Measurements from ENCODE around the gene TARS2.
A peak's percentile ranks its signal among the peaks of the same experiment; 100 is the strongest.

Gene TARS2

DNA sequence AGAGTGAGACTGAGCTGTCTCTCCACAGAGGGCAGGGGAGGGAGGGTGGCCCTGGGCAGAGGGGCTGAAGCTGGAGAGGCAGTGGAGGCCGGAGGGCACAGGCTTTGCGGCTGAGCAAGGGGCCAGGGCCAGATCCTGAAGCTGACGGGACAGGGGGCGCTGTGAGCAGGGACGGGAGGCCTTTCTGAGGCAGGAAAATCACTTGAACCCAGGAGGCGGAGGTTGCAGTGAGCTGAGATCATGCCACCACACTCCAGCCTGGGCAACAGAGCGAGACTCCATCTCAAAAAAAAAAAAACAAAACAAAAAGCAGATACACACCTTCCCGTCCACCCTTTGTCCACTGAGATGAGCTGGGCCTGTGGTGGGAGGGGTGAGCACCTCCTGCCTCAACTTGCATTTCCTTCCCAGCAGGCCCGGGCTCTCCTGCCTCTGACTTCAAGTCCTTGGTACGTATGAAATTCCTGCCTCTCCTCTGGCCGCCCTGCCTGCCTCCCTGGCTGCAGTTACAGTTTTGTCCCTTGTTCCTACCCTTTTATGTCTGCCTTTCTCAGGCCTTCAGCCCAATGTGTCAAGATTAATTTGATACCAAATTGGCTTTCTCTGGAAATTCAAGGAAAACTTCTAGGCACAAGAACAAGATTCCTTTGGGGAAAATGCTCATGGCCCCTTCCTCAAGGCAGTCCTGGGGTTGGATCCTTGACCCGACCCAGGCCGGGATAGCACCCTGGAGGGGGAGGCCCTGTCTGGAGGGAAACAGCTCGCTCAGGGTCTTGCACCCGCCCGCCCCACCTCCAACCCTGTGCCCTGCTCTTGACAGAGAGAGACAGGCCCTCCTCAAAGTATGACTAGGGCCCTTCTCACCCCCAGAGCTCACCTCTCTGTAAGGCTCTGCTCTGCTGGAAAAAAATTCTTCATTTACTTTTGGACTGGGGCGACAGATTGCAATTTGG is 50.8 kb downstream of the TARS2 start:
- CTCF ChIA-PET: interaction anchor here (0.6 kb wide), 3 partner anchors 19 to 66 kb away, joined by 3 to 4 read pairs (median 3); no protein-coding TSS in a partner anchor
- TF ChIP-seq, protein P1, sequence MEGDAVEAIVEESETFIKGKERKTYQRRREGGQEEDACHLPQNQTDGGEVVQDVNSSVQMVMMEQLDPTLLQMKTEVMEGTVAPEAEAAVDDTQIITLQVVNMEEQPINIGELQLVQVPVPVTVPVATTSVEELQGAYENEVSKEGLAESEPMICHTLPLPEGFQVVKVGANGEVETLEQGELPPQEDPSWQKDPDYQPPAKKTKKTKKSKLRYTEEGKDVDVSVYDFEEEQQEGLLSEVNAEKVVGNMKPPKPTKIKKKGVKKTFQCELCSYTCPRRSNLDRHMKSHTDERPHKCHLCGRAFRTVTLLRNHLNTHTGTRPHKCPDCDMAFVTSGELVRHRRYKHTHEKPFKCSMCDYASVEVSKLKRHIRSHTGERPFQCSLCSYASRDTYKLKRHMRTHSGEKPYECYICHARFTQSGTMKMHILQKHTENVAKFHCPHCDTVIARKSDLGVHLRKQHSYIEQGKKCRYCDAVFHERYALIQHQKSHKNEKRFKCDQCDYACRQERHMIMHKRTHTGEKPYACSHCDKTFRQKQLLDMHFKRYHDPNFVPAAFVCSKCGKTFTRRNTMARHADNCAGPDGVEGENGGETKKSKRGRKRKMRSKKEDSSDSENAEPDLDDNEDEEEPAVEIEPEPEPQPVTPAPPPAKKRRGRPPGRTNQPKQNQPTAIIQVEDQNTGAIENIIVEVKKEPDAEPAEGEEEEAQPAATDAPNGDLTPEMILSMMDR (conservative IDR thresholded peaks at IDR 0.05; ENCODE audit: low read depth): no peak
- peak overlapping the region; percentile 93 for H3K27ac ChIP-seq
- POLR2A ChIA-PET (ENCODE audit: low non-redundant PET): interaction anchor here (0.6 kb wide), 1 partner anchor 458 kb away, joined by 6 read pairs; no protein-coding TSS in a partner anchor
- peak; percentile 89 for DNase-seq (ENCODE audit: low spot score)

DNA sequence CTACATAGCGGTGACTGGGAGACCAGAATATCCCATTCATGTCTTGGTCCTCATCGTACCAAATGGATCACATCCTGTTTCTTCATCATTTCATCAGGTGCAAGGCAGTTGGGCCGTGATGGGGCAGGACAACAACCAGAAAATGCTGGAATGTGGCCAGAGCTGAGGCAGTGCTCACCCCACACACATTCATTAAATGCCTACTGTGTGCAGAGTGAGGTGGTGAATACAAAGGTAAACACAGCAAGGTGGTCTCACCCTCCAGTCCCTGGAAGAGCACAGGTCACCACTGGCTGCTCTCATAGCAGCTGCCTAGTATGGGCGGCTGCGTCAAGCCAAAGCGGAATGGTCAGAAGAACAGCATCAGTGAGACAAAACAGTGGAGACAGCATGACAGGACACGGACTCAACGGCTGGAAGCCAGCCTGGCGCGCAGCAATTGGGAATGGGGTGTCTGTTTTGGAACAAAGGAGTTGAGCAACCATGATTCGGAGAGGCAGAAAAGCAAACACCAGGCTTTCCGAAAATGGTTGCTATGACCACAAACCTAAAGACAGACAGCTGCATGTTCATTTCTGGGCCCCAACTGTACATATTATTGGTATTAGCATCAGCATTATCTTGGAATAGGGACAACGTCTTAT is 56.4 kb downstream of the TARS2 start:
- CTCF ChIA-PET: interaction anchor here (1.6 kb wide), 1 partner anchor 11 kb away, joined by 8 read pairs; no protein-coding TSS in a partner anchor
- no peak for DNase-seq (ENCODE audit: low spot score)
- peak overlapping the region; percentile 79 for H3K27ac ChIP-seq
- POLR2A ChIA-PET (ENCODE audit: low non-redundant PET): no interaction called here
- TF ChIP-seq, protein P1 (conservative IDR thresholded peaks at IDR 0.05; ENCODE audit: low read depth): no peak

DNA sequence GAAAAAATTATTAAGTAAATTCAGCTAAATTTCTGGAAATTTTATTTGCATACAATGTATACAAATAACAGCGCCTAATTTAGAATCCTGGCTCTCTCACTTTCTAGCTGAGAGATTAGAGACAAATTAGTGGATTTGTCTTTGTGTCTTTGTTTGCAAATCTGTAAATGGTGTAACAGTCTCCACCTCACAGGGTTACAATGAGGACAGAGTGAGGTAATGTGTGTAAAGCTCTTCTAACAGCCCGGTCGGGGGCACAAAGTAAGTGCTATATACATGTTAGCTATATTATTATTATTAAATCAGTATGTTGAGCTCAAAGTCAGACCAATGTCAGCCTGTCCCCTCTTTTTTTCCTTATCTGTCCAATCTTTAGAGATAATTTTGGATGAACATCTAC is 57.0 kb downstream of the TARS2 start:
- DNase-seq (ENCODE audit: low spot score): no peak
- CTCF ChIA-PET: no interaction called here
- POLR2A ChIA-PET (ENCODE audit: low non-redundant PET): no interaction called here
- TF ChIP-seq, protein P1 (conservative IDR thresholded peaks at IDR 0.05; ENCODE audit: low read depth): no peak
- peak overlapping the region; percentile 34 for H3K27ac ChIP-seq

DNA sequence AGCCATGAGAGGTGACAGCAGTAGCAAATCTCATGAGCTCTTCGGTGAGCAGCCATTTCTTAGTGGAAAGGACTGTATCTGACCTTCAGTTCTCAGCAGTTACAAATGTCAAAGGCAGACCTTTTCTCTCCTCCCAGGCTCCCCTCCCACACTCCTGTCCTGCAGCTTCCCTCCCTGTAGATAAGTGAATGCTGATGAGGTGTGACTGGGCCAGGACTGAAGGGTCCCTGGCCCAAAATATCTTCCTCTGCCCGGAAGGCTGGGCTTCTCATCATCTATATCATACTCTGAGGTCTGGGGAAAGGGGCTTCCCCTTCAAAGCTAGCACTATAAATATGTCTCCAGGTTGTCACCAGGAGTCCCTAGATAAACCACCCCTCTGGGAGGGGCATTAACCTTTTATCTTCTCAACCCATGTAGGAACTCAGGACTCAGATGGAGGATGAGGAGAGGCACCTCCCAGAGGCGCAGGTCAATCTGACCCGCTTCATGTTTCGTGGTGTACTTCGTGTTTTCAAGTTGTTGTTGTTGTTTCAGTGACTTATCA is 58.3 kb downstream of the TARS2 start:
- no peak for DNase-seq (ENCODE audit: low spot score)
- TF ChIP-seq, protein P1 (conservative IDR thresholded peaks at IDR 0.05; ENCODE audit: low read depth): no peak
- ChIA-PET CTCF (interaction anchor here (0.6 to 0.8 kb wide), 2 partner anchors 12 to 63 kb away, joined by 3 to 4 read pairs; no protein-coding TSS in a partner anchor), POLR2A (ENCODE audit: low non-redundant PET) (no interaction called here)
- H3K27ac ChIP-seq: no peak overlapping the region

DNA sequence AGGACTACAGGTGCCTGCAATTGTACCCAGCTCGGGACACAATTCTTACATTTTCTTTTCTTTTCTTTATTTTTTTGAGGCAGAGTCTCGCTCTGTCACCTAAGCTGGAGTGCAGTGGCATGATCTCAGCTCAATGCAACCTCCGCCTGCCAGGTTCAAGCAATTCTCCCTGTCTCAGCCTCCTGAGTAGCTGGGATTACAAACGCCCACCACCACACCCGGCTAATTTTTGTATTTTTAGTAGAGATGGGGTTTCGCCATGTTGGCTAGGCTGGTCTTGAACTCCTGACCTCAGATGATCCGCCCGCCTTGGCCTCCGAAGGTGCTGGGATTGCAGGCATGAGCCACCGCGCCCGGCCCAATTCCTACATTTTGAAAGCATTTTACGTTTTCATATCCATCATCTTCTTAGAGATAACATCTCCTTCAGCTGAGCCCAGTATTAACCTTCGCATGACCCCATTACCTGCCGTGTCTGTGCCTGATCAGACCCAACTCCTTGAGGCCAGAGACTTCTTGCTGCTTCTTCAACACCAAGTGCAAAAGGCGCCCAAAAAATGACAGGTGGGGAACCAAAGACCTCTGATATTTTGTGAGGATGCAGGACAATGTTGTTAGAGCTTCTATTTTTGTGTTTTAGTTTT is 59.2 kb downstream of the TARS2 start:
- peak overlapping the region; percentile 23 for H3K27ac ChIP-seq
- TF ChIP-seq, protein P1 (conservative IDR thresholded peaks at IDR 0.05; ENCODE audit: low read depth): no peak
- DNase-seq (ENCODE audit: low spot score): no peak
- ChIA-PET CTCF (interaction anchor here (0.7 to 0.8 kb wide), 4 partner anchors 13 to 440 kb away, joined by 3 to 4 read pairs (median 4); no protein-coding TSS in a partner anchor), POLR2A (ENCODE audit: low non-redundant PET) (interaction anchor here (0.6 kb wide), 1 partner anchor 7 kb away, joined by 4 read pairs; no protein-coding TSS in a partner anchor)

Measured in RWPE1 (cell line).